Activated CD8-positive, alpha-beta memory T cell treated with anti-CD3 and anti-CD28 coated beads for 1 hour (primary cell): ENCODE data around the gene RHNO1.

Experiments
- DNase-seq, 2 donors: peaks; one replicate each; pipeline ENCODE4 v3.0.0-alpha.2; 2020; ENCODE audit warnings: low read depth in 1 of 2; ENCODE audit errors: extremely low read depth in 1 of 2

Gene RHNO1

DNA sequence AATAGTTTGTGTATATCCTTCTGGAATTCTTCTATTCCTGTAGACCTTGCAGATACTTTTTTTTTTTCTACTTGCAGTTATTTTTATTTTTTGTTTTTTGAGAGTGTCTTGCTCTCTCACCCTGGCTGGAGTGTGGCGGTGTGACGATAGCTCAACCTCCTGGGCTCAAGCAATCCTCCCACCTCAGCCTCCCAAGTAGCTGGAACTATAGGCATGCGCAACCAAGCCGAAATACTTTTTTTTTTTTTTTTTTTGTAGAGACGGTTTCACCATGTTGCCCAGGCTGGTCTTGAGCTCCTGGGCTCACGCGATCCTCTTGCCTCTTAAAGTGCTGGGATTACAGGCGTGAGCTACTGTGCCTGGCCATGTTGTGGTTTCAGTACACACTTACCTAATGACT, 23.6 kb downstream of the RHNO1 start:
- no peak for DNase-seq

DNA sequence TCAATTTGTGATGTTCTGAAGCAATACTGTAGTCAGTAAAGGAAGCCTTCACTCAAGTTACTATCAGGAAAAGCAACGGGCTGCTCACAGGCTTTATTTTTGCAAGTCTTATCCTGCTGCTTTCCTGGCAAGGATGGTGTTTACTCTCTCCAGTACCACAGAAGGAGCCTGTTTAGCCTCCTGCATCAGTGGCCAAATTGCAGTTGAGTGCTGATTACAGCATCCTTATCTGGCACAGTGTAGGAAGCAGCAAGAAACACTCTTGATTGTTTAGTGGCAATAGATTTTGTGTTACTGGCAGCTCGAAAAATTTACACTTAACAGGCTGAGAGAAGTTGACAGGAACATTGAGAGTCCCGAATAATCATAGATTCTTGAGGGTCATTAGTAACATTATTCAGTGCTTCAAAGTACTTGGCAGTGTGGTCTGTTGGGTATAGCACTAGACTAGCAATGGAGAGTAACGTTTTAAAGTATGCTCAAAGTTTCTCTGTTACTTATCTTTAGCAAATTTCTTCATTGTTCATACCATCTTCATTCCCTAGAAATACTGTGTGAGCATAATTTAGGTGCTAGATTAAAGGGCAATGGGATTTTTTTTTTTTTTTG, 25.4 kb downstream of the RHNO1 start:
- no peak for DNase-seq

DNA sequence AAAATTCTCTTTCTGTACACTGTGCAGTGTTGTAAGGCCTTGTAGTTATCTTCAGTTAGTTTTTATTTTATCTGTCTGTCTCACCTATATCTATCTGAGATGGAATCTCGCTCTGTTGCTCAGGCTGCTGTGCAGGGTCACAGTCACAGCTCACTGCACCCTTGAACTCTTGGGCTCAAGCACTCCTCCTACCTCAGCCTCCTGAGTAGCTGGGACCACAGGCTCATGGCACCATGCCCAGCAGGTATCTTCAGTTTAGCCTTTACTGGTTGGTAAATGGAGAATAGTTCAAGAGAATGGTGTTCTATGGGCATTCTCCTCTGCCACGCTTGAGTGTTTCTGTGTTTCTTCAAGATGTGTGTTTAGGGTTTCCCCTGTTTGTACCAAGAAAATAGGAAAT, 27.2 kb downstream of the RHNO1 start:
- DNase-seq: no peak

DNA sequence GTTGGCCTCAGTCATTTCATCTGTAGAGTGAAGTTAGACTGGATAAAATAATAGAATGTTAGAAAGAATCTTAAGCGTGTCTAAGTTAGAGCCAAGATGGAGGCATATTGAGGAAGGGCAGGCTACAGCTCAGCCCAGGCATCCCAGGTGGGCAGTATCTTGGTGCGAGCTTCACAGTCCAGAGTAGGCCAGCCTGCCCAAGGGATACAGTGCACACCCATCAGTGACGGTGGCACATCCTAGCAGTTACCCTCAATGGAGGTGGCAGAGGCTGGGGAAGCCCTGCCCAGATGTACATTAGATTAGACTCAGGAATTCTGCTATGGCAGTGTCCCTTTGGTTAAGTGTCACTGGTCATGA, 35.2 kb downstream of the RHNO1 start:
- no peak for DNase-seq

DNA sequence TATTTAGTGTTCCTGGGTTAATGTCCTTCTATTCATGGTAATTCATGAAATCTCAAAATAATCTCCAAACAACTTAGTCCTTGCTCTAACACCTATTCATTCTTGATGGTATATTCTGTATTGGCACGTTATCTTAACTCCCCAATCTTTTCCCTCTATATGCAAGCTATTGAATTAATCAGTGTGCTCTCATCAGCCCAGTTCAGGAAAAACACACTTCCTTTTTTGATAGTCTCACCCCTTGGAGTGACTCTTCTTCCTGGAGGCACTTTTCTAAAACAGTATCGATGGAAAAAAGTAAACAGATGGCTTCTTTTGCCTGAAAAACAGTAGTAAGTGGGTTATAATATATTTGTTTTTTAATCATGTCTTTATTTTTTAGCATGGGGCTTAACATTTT, 42.2 kb downstream of the RHNO1 start:
- DNase-seq: no peak

DNA sequence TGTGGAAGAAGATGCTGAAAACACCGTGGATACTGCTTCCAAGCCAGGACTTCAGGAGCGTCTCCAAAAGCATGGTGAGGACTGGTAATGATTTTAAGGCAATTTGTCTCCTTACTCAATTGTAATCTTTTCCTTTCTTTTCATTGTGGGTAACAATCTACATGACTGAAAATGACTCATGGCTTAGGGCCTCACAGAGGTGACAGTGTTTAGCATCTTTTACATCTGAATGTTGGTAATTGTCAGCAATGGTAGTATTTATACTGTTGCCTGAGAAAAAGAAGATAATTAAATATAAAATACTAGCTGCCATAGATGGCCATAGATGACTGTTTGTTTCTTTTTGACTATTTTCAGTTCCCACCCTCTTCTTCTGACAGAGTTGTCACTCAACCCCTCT, 45.3 kb downstream of the RHNO1 start:
- no peak for DNase-seq

DNA sequence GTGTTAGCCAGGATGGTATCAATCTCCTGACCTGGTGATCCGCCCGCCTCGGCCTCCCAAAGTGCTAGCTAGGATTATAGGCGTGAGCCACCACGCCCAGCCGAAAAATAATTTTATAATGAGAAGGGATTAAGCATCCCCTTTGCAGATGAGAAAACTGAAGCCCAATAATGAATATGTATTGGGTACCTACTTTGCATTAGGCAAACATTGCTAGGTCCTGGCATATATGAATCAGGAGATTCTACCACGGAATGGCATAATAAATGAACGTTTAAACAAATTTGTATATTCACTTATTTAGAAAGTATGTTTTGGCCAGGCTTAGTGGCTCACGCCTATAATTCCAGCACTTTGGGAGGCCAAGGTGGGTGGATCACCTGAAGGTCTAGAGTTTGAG, 46.0 kb downstream of the RHNO1 start:
- DNase-seq: no peak

DNA sequence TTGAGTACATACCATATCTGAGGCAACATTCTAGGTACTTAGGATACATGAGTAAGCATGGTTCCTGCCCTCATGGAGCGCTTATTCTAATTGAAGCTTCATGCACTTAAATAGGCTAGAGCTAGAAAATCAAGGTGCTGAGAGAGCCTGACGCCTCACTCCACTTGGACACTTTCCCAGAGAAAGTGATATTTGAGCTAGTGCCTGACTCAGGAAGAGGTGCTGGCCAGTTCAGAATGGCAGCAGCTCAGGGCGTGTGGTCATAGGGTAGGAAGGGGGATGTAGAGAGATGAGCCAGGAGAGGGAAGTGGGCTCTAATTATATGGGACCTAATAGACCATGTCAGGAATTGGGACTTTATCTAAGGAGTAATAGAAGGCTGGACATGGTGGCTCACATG, 47.0 kb downstream of the RHNO1 start:
- DNase-seq: no peak

DNA sequence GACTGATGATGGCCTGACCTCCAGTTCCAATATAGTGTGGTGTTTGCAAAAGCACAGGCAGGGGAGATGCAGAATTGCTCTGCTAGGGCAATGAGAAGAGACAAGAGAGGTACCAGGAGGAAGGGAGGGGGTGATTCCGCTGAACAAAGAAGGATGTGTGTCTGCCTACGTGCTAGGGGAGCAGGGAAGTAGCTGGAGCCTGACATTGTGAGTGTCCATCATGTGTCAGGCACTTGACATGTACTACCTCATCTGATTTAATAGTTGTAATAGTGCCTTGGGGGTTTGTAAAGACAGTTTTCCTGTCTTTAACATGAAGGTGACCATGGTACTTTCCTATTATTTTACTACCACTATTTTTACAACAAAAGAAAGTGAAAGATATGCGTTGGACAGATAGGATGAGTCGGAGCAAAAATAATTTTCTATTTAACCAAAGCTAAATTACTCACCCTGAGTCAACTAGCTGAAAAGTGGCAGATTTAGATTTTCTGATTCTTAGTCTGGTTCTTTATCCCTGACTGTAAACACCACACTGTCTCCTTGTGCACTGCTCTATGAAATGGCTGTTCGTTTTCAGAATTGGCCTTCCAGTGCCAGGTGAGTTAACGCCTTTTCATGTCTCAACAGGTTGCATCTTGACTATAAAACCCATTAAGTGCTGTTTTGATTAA, 48.4 kb downstream of the RHNO1 start:
- DNase-seq: no peak

DNA sequence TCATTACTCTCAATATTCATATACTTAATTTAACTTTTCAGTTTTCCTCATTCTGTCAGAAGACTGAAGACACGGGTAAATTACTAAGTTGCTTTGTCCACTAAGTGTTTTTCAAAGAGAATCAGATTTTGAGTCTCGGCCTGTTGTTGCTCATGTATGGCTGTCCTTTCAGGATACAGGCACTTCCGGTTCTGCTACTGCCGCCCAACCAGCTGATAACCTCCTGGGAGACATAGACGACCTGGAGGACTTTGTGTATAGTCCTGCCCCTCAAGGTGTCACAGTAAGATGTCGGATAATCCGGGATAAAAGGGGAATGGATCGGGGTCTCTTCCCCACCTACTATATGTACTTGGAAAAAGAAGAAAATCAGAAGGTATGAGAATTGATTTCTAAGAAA, 53.8 kb downstream of the RHNO1 start:
- no peak for DNase-seq

DNA sequence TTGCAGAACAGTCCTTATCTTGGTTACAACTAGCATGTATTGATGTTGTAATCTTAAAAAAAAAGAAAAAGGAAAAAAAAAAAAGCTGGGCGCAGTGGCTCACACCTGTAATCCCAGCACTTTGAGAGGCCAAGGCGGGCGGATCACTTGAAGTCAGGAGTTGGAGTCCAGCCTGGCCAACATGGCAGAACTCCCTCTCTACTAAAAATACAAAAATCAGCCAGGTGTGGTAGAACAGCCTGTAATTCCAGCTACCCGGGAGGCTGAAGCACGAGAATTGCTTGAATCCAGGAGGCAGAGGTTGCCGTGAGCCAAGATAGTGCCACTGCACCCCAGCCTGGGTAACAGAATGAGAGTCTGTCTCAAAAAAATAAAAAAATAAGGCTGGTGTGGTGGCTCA, 56.6 kb downstream of the RHNO1 start:
- DNase-seq: no peak

DNA sequence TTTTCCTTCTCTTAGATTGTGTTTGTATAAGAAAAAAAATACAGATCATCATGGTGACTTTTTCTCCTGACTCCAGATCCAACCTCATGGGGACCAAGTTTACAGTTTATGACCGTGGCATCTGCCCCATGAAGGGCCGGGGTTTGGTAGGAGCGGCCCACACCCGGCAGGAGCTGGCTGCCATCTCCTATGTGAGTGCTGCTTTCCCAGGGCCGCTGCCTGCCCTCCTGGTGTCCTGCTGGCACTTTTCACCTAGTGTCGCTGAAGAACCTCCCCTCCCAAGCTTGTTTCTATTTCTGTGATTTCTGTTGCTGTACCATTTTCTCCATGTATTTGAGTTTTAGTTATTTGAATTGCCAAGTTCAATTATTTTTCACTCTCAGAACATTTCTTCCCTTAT, 57.3 kb downstream of the RHNO1 start:
- DNase-seq: no peak

DNA sequence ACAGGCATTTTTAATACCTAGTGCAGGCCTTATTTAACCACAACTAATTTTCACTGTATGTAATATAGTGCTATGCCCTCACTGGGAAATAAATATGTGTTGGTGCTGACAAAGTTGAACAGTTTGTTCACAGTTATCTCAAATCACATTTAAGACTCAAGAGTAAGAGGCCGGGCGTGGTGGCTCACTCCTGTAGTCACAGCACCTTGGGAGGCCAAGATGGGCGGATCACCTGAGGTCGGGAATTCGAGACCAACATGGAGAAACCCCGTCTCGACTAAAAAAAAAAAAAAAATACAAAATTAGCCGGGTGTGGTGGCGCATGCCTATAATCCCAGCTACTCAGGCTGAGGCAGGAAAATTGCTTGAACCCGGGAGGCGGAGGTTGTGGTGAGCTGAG, 59.3 kb downstream of the RHNO1 start:
- DNase-seq: no peak

DNA sequence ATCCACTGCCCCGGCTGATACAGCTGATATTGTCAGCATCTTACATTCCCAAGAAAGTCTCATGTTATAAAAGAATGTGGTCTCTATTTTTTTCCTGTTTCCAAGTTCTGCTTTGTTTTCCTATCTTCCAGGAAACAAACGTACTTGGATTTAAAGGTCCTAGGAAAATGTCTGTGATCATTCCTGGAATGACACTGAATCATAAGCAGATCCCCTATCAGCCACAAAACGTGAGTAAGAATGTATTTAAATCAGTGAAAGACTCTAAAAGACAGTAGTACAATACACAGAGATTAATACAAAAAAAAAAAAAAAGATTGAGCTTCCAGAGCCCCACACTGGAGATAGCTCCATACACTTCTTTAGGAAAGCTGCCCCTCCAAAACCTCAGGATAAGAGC, 60.5 kb downstream of the RHNO1 start:
- no peak for DNase-seq
